ENCODE measurements around the gene USP46. TPM values are rescaled to one million over a fixed set of nuclear protein-coding genes. Genes with fewer than 3 reads are reported as not detected.

The USP46 gene
- total RNA-seq, 2 donors from 2014 or later: 19.1 to 28.0 TPM

DNA sequence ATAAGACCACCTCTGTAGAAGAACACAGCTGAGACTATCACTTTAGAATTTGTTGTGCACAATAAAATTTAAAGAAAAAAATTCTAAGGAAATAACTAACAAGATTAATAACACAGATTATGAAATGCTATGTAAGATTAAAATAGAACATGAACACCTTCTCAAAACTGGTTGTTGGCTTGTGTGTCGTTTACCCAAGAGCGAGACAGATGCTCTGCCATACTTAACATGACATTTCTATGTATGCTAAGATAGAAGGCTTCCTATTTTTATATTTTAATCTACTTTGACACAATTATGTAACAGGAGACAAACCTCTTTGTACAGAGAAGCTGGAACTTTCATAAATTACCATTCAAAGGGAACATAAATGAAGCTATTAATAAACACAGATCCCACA, 30.1 kb downstream of the USP46 start:
- Histone ChIP-seq H3K4me3 (no peak overlapping the region), H3K36me3 (peaks cover 12% of the 10 kb centered on the region), H3K27ac (no peak overlapping the region), H3K9me3 (no peaks in the 10 kb centered on the region), H3K27me3 (no peaks in the 10 kb centered on the region), H3K4me1 (peaks cover 0 to 17% of the 10 kb centered on the region in 2 donors)
- TF ChIP-seq, protein P1, sequence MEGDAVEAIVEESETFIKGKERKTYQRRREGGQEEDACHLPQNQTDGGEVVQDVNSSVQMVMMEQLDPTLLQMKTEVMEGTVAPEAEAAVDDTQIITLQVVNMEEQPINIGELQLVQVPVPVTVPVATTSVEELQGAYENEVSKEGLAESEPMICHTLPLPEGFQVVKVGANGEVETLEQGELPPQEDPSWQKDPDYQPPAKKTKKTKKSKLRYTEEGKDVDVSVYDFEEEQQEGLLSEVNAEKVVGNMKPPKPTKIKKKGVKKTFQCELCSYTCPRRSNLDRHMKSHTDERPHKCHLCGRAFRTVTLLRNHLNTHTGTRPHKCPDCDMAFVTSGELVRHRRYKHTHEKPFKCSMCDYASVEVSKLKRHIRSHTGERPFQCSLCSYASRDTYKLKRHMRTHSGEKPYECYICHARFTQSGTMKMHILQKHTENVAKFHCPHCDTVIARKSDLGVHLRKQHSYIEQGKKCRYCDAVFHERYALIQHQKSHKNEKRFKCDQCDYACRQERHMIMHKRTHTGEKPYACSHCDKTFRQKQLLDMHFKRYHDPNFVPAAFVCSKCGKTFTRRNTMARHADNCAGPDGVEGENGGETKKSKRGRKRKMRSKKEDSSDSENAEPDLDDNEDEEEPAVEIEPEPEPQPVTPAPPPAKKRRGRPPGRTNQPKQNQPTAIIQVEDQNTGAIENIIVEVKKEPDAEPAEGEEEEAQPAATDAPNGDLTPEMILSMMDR (IDR thresholded peaks at IDR 0.05): no peak
- DNase-seq (ENCODE audit: low spot score): no peak

DNA sequence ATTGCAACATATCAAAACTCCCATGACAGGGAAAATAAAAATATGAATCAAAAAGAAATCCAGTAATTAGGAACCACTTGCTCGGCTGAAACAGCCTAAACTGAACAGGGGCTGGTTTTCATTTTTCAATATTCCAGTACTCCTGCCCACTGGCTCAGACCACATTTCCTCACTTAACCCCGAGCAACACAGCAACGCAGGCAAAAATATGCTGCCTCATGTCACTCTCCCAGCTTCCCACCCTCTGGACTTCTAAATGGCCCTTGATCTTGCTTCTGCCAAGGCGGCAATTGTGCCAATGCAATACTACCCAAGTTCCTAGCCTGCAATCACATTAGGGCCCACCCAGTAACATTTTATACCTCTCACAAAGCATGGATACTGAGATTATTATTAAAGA, 30.6 kb downstream of the USP46 start:
- TF ChIP-seq, protein P1 (IDR thresholded peaks at IDR 0.05): no peak
- H3K4me1 ChIP-seq: peaks cover 0 to 17% of the 10 kb centered on the region in 2 donors
- no peak overlapping the region for H3K27ac ChIP-seq
- H3K36me3 ChIP-seq: peaks cover 12% of the 10 kb centered on the region
- no peaks in the 10 kb centered on the region for H3K9me3 ChIP-seq
- no peaks in the 10 kb centered on the region for H3K27me3 ChIP-seq
- no peak overlapping the region for H3K4me3 ChIP-seq
- no peak for DNase-seq (ENCODE audit: low spot score)

DNA sequence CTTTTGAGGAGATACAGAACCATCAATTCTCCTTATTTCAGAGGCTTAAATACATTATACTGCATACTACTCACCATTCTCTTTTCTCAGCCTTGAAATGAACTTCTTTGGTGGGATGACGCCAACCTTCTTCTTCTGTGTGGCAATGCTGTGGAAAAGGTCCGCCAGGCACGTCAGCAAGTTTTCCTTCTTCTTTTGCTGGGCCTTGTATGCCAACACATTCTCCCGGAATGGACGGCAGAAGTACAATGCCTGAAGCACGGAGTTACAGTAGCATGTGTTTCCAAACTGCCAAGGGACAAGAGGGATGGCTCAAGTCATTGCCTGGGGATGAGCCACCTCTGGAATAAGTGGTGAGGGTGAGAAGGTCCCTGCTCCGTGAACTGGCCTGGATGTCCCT, 31.2 kb downstream of the USP46 start:
- Histone ChIP-seq H3K27me3 (no peaks in the 10 kb centered on the region), H3K9me3 (no peaks in the 10 kb centered on the region), H3K4me1 (peaks cover 0 to 17% of the 10 kb centered on the region in 2 donors), H3K36me3 (peaks cover 12% of the 10 kb centered on the region), H3K27ac (no peak overlapping the region), H3K4me3 (no peak overlapping the region)
- no peak for DNase-seq (ENCODE audit: low spot score)
- TF ChIP-seq, protein P1 (IDR thresholded peaks at IDR 0.05): no peak

DNA sequence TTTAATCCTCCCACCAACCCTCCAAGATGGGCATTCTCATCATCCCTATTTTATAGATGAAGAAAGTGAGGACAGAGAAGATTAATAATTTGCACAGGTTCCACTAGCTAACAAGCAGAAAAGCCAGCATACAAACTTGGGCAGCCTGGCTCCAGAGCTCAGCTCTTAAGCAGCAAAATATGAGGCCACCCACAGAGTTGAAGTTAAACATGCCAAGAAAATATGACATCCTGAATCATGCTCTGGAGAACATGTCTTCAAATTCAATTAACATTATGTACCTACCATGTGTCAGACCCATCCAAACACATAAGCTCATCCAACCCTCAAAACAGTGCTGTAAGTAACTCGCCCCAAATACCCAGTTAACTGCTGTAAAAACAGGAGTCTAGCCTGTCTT, 33.9 kb downstream of the USP46 start:
- H3K36me3 ChIP-seq: peaks cover 12% of the 10 kb centered on the region
- H3K27me3 ChIP-seq: no peaks in the 10 kb centered on the region
- TF ChIP-seq, protein P1 (IDR thresholded peaks at IDR 0.05): no peak
- no peak overlapping the region for H3K27ac ChIP-seq
- peaks cover 0 to 17% of the 10 kb centered on the region in 2 donors for H3K4me1 ChIP-seq
- no peak for DNase-seq (ENCODE audit: low spot score)
- H3K4me3 ChIP-seq: no peak overlapping the region
- no peaks in the 10 kb centered on the region for H3K9me3 ChIP-seq

DNA sequence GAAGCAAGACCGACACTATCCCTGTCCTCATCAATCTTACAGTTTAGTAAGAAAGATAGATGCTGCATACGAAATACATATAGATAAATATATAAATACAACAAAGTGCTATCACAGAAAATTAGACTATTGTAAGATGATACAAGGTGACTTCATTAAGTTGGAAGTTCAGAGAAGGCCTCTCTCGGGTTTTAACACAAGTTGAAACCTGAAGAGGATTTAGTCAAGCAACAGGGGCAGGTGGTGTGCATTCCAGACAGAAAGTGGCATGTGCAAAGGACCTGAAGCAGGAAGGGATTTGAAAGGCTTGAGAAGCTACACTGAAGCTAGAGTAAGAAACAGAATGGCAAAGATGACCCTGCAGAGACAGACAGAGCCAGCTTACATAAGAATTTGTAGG, 36.5 kb downstream of the USP46 start:
- no peak for DNase-seq (ENCODE audit: low spot score)
- Histone ChIP-seq H3K9me3 (no peaks in the 10 kb centered on the region), H3K27me3 (no peaks in the 10 kb centered on the region), H3K27ac (no peak overlapping the region), H3K36me3 (peaks cover 12% of the 10 kb centered on the region), H3K4me3 (no peak overlapping the region), H3K4me1 (peaks cover 0 to 13% of the 10 kb centered on the region in 2 donors)
- TF ChIP-seq, protein P1 (IDR thresholded peaks at IDR 0.05): no peak

DNA sequence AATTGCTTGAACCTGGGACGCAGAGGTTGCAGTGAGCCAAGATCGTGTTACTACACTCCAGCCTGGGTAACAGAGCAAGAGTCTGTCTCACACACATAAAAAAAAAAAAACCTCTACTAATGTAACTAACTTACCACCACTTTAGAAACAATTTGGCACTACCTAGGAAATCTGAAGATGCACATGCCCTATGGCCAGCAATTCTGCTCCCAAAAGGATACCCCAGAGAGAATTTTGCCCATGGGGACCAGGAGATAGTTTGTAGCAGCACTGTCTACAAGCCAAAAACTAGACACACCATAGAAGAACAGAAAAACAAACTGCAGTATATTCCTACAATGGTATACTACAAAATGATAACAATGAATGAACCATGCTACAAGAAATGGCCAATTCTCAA, 37.5 kb downstream of the USP46 start:
- H3K27ac ChIP-seq: no peak overlapping the region
- TF ChIP-seq, protein P1 (IDR thresholded peaks at IDR 0.05): no peak

More for the DNA sequence above, 37.5 kb downstream of the USP46 start:
- peaks cover 12% of the 10 kb centered on the region for H3K36me3 ChIP-seq
- H3K9me3 ChIP-seq: no peaks in the 10 kb centered on the region
- no peaks in the 10 kb centered on the region for H3K27me3 ChIP-seq
- DNase-seq (ENCODE audit: low spot score): no peak
- peaks cover 0 to 13% of the 10 kb centered on the region in 2 donors for H3K4me1 ChIP-seq
- H3K4me3 ChIP-seq: no peak overlapping the region
